Large intestine (tissue), 3 donors: ENCODE measurements around the gene TRIM38. TPM values are rescaled to one million over a fixed set of nuclear protein-coding genes. Genes with fewer than 3 reads are reported as not detected.
A peak's percentile ranks its signal among the peaks of the same experiment; 100 is the strongest.

ENCODE experiments used
- DNase-seq, 2 donors: peaks; one replicate each; pipeline versions ENCODE4 v3.0.0 to v3.0.0-alpha.2; 2013
- H3K27ac ChIP-seq: one replicate; pipeline ENCODE4 v1.5.1; 2013; ENCODE audit warnings: low read length
- H3K27me3 ChIP-seq: 2 replicates; pipeline ENCODE4 v1.6.1; 2013; ENCODE audit warnings: low read length; ENCODE audit not compliant: control insufficient read depth, insufficient read depth
- H3K36me3 ChIP-seq: 2 replicates; pipeline ENCODE4 v1.6.1; 2013; ENCODE audit warnings: low read length; ENCODE audit not compliant: control insufficient read depth, insufficient read depth
- H3K4me1 ChIP-seq: one replicate; pipeline ENCODE4 v1.6.1; 2013; ENCODE audit warnings: low read length; ENCODE audit not compliant: control insufficient read depth, insufficient read depth
- H3K4me3 ChIP-seq: one replicate; pipeline ENCODE4 v1.5.1; 2013; ENCODE audit warnings: low read length
- H3K9me3 ChIP-seq: one replicate; pipeline ENCODE4 v1.6.1; 2013; ENCODE audit warnings: mild to moderate bottlenecking, low read depth, low read length, moderate library complexity; ENCODE audit not compliant: control insufficient read depth
- WGBS: methylation state at CpG from one replicate; pipeline ENCODE4 v1.1.5; 2013; ENCODE audit warnings: low lambda C conversion rate; ENCODE audit not compliant: insufficient coverage; 5-methylcytosine and 5-hydroxymethylcytosine counted together
- polyA plus RNA-seq: library from polyadenylated mRNA; unstranded; fragments of 120-200 nt; gene quantifications from one replicate; pipeline ENCODE4 v1.2.1, GENCODE V29; 2013

Gene TRIM38
- polyA plus RNA-seq, 1 donor: 19.4 TPM

DNA sequence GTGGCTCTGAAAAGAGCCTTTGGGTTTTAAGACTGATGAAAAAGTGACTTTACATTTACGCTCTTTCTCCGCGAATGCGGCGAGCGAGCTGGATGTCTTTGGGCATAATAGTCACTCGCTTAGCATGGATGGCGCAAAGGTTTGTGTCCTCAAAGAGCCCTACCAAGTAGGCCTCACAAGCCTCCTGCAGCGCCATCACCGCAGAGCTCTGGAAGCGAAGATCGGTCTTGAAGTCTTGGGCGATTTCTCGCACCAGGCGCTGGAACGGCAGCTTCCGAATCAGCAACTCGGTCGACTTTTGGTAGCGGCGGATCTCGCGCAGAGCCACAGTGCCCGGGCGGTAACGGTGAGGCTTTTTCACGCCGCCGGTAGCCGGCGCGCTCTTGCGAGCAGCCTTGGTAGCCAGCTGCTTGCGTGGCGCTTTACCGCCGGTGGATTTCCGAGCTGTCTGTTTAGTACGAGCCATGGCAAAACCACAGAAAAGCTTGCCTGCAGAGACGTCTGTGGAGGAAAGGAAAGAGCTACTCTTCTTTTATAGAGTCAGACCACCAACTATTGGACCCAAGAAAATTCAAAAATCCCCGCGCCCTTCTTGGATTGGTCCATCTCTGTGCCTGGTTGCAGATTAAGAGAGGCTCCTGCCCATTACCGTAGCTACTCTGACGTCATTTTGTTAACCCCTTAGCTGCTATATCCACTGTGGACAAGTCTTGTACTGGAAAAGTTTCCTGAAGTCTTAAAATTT is 69.2 kb downstream of the TRIM38 start:
- DNase-seq: peak; percentile 91 to 95
- no CpG with 5 or more reads among the region's 44 CpGs for WGBS
- Histone ChIP-seq H3K27me3 (no peaks in the 10 kb centered on the region), H3K4me1 (peaks cover 7% of the 10 kb centered on the region), H3K4me3 (peak overlapping the region; percentile 60), H3K27ac (peak overlapping the region; percentile 87), H3K9me3 (no peaks in the 10 kb centered on the region), H3K36me3 (no peaks in the 10 kb centered on the region)

DNA sequence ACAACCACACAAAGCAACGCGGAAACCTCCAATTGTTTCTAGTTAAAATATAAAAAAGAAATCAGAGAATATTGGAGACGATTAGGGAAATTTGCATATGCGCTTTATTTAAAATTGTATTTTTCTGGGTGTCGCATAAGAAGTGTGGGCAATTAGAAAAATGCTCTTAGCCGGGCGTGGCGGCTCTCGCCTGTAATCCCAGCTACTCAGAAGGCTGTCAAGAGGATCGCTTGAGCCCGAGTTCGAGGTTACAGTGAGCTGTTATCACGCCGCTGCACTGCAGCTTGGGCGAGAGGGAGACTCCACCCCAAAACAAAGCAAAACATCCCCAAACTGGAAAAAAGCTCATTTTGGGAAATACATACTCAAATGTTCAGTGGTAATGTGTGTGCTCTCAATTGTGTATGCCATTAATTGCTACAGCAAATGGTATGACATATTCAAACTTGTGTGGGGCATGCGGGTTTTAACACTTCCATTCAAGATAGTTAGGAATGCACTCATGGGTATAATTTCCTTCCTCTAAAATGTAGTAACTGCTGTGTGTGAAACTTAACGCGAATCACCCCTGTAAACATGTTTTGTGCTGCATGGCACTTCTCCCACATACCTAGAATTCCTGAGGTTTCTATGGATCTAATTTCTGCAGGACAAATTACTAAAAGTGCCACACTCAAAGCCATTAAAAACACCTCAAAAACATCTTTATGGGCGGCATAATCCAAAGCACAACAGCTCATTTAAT is 69.9 kb downstream of the TRIM38 start:
- Histone ChIP-seq H3K4me1 (peaks cover 7% of the 10 kb centered on the region), H3K27me3 (no peaks in the 10 kb centered on the region), H3K4me3 (peak overlapping the region; percentile 60), H3K36me3 (no peaks in the 10 kb centered on the region), H3K9me3 (no peaks in the 10 kb centered on the region), H3K27ac (peak overlapping the region; percentile 87)
- DNase-seq: peak in 1 of 2 donors; percentile 62
- WGBS: 0% methylated on average over 1 of the region's 19 CpGs

DNA sequence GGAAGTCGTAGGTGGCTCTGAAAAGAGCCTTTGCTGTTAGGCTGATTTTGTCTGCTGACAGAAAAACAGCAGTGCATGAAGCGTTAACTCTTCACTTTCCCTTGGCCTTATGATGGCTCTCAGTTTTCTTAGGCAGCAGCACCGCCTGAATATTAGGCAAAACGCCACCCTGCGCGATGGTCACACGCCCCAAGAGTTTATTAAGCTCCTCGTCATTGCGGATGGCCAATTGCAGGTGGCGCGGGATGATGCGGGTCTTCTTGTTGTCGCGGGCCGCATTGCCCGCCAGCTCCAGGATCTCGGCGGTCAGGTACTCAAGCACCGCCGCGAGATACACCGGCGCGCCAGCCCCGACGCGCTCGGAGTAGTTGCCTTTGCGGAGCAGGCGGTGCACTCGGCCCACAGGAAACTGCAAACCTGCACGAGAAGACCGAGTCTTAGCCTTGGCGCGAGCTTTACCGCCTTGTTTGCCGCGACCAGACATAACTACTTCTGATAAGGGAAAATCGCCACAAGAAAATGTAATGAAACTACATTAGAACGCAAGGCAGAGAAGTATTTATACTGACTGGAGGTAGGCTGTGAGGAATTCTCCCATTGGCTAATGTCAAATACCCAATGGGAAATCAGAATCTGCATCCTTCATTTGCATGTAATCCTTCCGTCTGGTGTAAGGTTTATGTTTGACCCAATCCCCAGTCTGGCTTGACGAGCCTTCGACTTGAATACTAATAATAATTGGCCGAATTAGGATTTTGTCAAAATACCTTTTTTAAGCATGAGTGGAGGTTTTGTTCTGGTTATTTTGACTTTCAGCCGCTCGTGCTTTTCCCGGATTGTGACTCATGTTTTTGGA is 70.7 kb downstream of the TRIM38 start:
- peaks cover 5% of the 10 kb centered on the region for H3K4me1 ChIP-seq
- no peaks in the 10 kb centered on the region for H3K36me3 ChIP-seq
- no peaks in the 10 kb centered on the region for H3K9me3 ChIP-seq
- H3K4me3 ChIP-seq: peak overlapping the region; percentile 60
- H3K27me3 ChIP-seq: no peaks in the 10 kb centered on the region
- 0% methylated on average over 2 of the region's 47 CpGs for WGBS
- peak overlapping the region; percentile 87 for H3K27ac ChIP-seq
- DNase-seq: peak; percentile 94 to 97

- no peaks in the 10 kb centered on the region for H3K27me3 ChIP-seq
- 14% methylated on average over 11 of the region's 19 CpGs for WGBS
- no peaks in the 10 kb centered on the region for H3K9me3 ChIP-seq
- peaks cover 5% of the 10 kb centered on the region for H3K4me1 ChIP-seq
- no peak for DNase-seq
- H3K36me3 ChIP-seq: no peaks in the 10 kb centered on the region
- H3K4me3 ChIP-seq: peak overlapping the region; percentile 60
- peak overlapping the region; percentile 87 for H3K27ac ChIP-seq
Measured at GRCh38 chr6:26033941-26034354, 71.3 kb downstream of the TRIM38 start.

DNA sequence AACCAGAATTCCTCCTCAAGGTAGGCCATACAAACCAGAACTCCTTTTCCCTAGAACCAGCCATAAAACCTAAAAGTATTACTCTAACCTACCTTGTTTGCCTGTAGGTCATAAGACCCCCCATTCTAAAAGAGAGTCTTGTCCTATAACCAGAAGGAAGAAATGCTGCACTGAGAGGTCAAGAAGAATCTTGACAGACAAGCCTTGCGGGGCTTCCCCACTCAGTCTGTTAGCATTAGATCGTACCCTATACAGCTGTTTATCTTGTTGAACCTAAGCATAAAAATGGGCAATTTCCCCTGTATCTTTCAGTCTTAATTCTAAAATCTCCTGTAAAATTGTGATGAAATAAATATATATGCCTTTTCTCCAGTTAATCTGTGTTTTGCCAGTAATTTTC is 72.3 kb downstream of the TRIM38 start:
- H3K27ac ChIP-seq: no peak overlapping the region
- WGBS: no CpG with 5 or more reads among the region's 2 CpGs

More for the DNA sequence above, 72.3 kb downstream of the TRIM38 start:
- Histone ChIP-seq H3K36me3 (no peaks in the 10 kb centered on the region), H3K27me3 (no peaks in the 10 kb centered on the region), H3K4me1 (peaks cover 5% of the 10 kb centered on the region), H3K9me3 (no peaks in the 10 kb centered on the region), H3K4me3 (no peak overlapping the region)
- no peak for DNase-seq

Other genes starting within 250 kb of the TRIM38 start
- gene SLC17A4, start 208.1 kb upstream of the TRIM38 start, polyA plus RNA-seq: 31.2 TPM
- gene SLC17A1, start 130.8 kb upstream of the TRIM38 start, polyA plus RNA-seq: 0.09 TPM
- gene SLC17A3, start 88.6 kb upstream of the TRIM38 start, polyA plus RNA-seq: 0.43 TPM
- gene SLC17A2, start 32.1 kb upstream of the TRIM38 start, polyA plus RNA-seq: 0.01 TPM
- 16.4 TPM for gene HFE, start 124.6 kb downstream of the TRIM38 start, polyA plus RNA-seq